ENCODE measurements around the gene NOL4L. TPM values are rescaled to one million over a fixed set of nuclear protein-coding genes. Genes with fewer than 3 reads are reported as not detected.

NOL4L gene
- total and polyA plus RNA-seq, 7 donors, result 0.61 to 2.7 (median 1.3) TPM

- Histone ChIP-seq H3K27ac (no peak overlapping the region), H3K27me3 (ENCODE audit: insufficient read depth in 3 of 3, low read length in 2 of 3) (peaks cover 0 to 6% (median 0%) of the 10 kb centered on the region in 3 donors), H3K4me3 (no peak overlapping the region), H3K4me1 (no peaks in the 10 kb centered on the region), H3K9me3 (no peaks in the 10 kb centered on the region), H3K36me3 (ENCODE audit: insufficient read depth in 1 of 2, low read depth in 1 of 2) (no peaks in the 10 kb centered on the region)
- no peak for TF ChIP-seq CTCF (IDR thresholded peaks at IDR 0.05)
- no peak for ATAC-seq
- intact Hi-C loops (cut with DNase I), result no loop called here
- DNase-seq, result no peak
- 74 to 86% (median 81%) methylated on average over 8 of the region's 8 CpGs for WGBS, 3 donors
These were observed 50.4 kb downstream of the NOL4L start for GRCh38 chr20:32534661-32535240.

DNA sequence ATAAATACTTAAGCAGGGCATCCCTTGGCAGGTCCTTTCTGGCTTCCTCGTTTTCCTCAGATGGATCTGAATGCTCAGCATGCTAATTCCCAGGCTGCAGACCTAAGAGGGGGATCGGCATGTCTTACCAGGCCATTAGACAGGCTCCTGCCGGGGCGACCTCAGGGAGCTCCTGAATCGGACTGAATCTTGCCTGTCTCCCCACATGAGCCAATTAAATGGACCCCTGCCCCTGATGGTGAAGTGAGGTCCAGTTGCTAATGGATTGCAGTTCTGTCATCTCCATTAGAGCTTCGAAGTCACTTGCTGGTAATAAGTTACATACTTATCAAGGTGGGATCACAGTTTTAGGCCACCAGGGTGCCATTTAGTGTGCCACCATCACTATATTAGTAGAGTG, 51.4 kb downstream of the NOL4L start:
- intact Hi-C loops (cut with DNase I), result no loop called here
- Histone ChIP-seq H3K27me3 (ENCODE audit: insufficient read depth in 3 of 3, low read length in 2 of 3) (peaks cover 0 to 5% (median 0%) of the 10 kb centered on the region in 3 donors), H3K27ac (no peak overlapping the region), H3K4me1 (no peaks in the 10 kb centered on the region), H3K36me3 (ENCODE audit: insufficient read depth in 1 of 2, low read depth in 1 of 2) (no peaks in the 10 kb centered on the region), H3K4me3 (no peak overlapping the region), H3K9me3 (no peaks in the 10 kb centered on the region)
- no peak for DNase-seq
- WGBS, 3 donors, result 83 to 85% (median 85%) methylated on average over 6 of the region's 6 CpGs
- TF ChIP-seq CTCF (IDR thresholded peaks at IDR 0.05), result no peak
- no peak for ATAC-seq

DNA sequence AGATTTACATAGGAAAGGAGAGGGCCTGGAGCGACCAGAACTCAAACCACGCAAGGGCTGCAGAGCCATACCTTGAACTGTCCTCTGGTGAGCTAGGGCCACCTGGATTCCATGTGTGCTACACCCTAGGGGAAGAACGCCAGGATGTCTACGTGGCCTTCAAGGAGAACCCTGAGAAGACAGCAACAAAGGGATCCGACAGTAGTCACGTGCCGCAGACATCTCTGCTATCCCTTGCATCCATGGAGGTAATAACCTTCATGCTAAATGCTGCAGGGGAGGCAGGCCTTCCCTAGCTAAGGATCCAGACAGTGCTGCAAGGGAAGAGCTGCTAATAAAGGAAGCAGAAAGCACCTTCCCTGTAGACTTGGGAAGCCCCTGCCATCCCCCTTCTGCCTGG, 52.9 kb downstream of the NOL4L start:
- Histone ChIP-seq H3K27ac (no peak overlapping the region), H3K4me1 (no peaks in the 10 kb centered on the region), H3K9me3 (no peaks in the 10 kb centered on the region), H3K27me3 (ENCODE audit: insufficient read depth in 3 of 3, low read length in 2 of 3) (peaks cover 0 to 5% (median 0%) of the 10 kb centered on the region in 3 donors), H3K36me3 (ENCODE audit: insufficient read depth in 1 of 2, low read depth in 1 of 2) (no peaks in the 10 kb centered on the region), H3K4me3 (no peak overlapping the region)
- WGBS, 3 donors, result 95 to 98% (median 97%) methylated on average over 7 of the region's 7 CpGs
- TF ChIP-seq CTCF (IDR thresholded peaks at IDR 0.05), result no peak
- intact Hi-C loops (cut with DNase I), result no loop called here
- DNase-seq (no peak), ATAC-seq (no peak)

GRCh38 chr20:32528905-32529670, 56.0 kb downstream of the NOL4L start:
- DNase-seq (no peak), ATAC-seq (no peak)
- WGBS, 3 donors, result 95 to 96% (median 95%) methylated on average over 13 of the region's 13 CpGs
- no peak overlapping the region for H3K27ac ChIP-seq
- intact Hi-C loops (cut with DNase I), result no loop called here
- H3K4me1 ChIP-seq, result no peaks in the 10 kb centered on the region
- H3K36me3 ChIP-seq (ENCODE audit: insufficient read depth in 1 of 2, low read depth in 1 of 2), result no peaks in the 10 kb centered on the region
- H3K27me3 ChIP-seq (ENCODE audit: insufficient read depth in 3 of 3, low read length in 2 of 3), result peaks cover 0 to 5% (median 0%) of the 10 kb centered on the region in 3 donors
- no peaks in the 10 kb centered on the region for H3K9me3 ChIP-seq
- no peak overlapping the region for H3K4me3 ChIP-seq
- no peak for TF ChIP-seq CTCF (IDR thresholded peaks at IDR 0.05)
